HG03442 (cell line): ENCODE results near the gene DIS3L2.

ENCODE experiments used
- ATAC-seq: cut with Tn5 transposase; IDR thresholded peaks from one replicate; pipeline ENCODE4 v1.9.1; 2021; ENCODE audit warnings: mild to moderate bottlenecking, moderate library complexity; ENCODE audit not compliant: unreplicated experiment

The DIS3L2 gene

GRCh38 chr2:231955758-231956472 lies 5.6 kb upstream of the DIS3L2 start:
- ATAC-seq, result no peak

- ATAC-seq, result no peak
Measured at GRCh38 chr2:231957913-231958763, 3.4 kb upstream of the DIS3L2 start.

DNA sequence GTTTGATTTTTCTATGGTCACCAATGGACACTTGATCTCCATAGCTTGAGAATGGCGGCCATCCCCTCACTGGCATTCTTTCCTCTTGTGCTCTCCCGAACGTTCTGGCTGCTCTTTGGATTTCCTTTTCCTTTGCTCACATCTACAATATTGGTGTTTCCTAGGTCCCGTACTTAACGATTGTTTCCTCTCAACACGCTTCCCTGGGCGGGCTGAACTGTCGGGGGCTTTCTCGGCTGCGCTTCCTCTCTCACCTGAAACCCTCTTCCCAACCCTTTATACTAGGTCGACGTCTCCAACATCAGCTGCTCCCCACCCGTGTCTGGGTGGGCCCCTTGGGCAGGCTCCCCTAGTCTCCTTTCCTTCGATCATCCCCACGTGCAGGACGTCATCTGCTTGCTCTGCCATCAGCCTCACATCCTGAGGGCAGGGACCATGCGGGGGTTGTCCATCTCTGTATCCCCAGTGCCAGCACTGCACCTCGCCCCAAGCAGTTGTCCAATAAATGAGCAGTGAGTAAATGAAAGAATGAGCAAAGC lies 634 bp upstream of the DIS3L2 start:
- no peak for ATAC-seq

DNA sequence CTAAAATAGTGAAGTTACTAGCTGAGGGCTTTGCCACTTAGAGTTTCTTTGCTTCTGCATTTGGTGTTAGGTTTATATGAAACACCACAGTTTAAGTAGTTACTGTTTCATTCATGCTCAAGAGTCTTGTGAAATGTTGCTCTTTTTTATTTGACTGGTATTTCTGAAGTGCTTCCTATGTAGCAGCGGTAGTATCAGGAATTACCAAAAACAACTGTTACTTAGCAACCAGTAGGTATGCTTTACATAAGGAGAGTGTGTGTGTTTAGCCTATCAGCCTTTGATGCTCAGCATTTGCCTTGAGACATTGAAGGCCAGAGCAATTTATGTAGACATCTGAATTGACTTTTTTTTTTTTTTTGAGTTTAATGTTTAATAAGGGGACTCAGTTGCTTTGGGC lies 3.6 kb downstream of the DIS3L2 start:
- no peak for ATAC-seq

DNA sequence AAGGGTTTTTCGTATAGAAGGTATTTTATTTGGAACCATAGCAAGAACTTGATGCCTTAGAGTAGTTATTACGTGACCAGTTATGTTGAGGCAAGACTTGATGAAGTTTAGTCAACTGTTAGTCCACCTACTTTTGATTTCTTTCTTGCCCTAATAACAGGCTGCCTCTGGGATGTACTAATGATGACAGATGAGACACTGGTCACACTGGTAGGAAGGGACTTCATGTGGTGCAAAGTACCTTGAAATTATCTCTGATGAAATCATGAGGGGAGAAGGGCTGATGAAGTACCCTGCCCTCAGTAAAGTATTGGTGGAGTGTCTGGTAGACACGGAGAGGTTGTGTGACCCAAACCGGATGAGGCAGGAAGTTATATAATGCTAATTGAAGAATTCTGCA lies 5.4 kb downstream of the DIS3L2 start:
- no peak for ATAC-seq

DNA sequence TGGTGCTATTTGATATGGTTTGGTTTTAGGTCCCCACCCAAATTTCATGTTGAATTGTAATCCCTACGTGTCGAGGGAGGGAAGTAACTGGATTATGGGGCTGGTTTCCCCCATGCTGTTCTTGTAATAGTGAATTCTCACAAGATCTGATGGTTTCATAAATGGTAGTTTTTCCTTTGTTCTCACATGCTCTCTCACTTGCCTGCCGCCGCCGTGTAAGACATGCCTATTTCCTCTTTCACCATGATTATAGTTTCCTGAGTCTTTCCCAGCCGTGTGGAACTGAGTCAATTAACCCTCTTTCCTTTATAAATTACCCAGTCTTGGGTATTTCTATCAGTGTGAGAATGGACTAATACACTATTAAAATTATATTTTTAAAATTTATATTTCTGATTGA lies 7.3 kb downstream of the DIS3L2 start:
- no peak for ATAC-seq

DNA sequence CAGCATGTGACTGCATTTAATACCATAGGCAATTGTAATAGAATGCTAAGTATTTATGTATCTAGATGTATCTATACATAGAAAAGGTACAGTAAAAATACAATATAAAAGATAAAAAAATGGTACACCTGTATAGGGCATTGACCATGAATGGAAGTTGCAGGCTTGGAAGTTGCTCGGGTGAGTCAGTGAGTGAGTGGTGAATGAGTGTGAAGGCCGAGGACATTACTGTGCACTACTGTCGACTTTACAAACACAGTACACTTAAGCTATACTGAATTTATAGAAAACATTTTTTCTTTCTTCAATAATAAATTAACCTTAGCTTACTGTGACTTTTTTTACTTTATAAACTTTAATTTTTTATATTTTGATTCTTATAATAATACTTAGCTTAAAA lies 8.9 kb downstream of the DIS3L2 start:
- no peak for ATAC-seq

DNA sequence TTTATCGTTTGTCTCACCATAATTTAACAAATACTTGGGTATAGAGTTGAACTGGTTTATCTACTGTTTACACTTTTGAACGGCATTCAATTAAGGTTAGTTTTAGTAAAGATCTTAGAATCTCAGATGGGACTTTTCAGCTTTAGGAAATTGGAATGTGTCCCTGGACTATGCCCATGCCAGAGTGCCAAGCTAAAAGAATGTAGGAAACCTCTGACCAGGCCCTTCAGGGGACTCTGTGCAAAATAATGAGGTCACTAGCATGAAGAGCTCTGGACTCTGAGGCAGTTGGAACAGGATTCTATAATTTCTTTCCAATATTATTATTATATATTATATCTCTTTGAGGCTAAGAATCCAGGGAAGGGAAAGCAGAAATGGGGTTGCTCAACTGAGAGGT lies 13.5 kb downstream of the DIS3L2 start:
- no peak for ATAC-seq

- ATAC-seq, result no peak
Measured at GRCh38 chr2:231977430-231977829, 15.9 kb downstream of the DIS3L2 start.

DNA sequence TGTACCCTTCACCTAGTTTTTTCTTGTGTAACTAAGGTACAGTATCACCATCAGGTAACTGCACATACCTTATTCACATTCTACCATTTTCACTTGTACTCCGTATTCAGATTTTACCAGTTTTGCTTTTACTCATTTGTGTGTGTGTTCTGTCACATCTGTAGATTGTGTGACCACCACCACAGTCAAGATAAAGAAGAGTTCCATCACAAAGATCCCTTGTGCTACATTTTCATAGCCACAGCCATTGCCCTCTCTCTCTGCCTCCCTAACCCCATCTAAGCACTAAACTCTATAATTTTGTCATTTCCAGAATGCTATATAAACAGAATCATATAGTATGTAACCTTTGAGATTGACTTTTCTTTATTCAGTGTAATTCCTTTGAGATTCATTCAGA lies 23.5 kb downstream of the DIS3L2 start:
- ATAC-seq, result no peak

GRCh38 chr2:231985823-231986261 lies 24.3 kb downstream of the DIS3L2 start:
- no peak for ATAC-seq

- ATAC-seq, result no peak
Measured at GRCh38 chr2:231987124-231987727, 25.7 kb downstream of the DIS3L2 start.

- no peak for ATAC-seq
Measured at GRCh38 chr2:231988179-231988866, 26.8 kb downstream of the DIS3L2 start.

DNA sequence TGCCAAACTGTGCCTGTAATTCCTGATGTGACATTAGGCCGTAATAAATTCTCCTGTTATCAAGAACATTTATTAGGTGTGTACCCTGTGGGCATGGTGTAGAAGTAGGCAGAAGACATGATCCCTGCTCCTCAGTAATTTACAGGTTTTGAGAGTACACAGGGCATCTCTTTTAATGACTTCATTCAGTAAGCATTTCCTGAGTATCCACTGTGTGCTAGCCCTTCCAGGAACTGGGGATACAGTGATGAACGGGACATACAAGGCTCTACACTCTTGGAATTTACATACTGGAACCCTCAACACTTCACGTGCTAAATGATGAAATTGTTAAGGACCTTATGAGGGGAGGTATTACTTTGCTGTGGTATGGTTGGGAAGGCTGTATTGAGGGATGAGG lies 30.2 kb downstream of the DIS3L2 start:
- ATAC-seq, result no peak

GRCh38 chr2:231992888-231993287 lies 31.4 kb downstream of the DIS3L2 start:
- no peak for ATAC-seq

- ATAC-seq, result no peak
Measured at GRCh38 chr2:231996797-231997540, 35.5 kb downstream of the DIS3L2 start.

DNA sequence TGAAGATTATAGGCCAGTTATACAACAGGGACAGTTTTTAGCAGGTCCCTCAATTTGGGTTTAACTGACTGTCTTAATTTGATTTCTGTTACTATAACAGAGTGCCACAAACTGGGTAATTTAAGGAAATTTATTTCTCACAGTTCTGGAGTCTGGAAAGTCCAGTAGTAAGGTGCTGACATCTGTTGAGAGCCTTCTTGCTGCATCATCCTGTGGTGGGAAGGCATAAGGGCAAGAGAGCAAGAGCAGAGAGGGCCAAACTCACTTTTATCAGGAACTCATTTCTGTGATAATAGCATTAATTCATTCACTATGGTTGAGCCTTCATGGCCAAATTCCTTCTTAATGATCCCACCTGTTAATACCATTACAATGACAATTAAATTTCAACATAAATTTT lies 36.5 kb downstream of the DIS3L2 start:
- no peak for ATAC-seq

DNA sequence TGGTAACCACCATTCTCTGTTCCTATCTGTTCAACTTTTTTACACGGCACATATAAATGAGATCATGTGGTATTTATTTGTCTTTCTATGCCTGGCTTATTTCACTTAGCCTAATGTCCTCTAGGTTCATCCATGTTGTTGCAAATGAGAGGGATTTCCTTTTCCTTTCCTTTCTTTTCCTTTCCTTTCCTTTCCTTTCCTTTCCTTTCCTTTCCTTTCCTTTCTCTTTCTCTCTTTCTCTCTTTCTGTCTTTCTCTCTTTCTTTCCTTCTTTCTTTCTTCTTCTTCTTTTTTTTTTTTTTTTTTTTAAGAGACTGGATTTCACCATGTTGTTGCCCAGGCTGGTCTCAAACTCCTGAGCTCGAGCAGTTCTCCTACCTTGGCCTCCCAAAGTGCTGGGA lies 38.9 kb downstream of the DIS3L2 start:
- ATAC-seq, result no peak

DNA sequence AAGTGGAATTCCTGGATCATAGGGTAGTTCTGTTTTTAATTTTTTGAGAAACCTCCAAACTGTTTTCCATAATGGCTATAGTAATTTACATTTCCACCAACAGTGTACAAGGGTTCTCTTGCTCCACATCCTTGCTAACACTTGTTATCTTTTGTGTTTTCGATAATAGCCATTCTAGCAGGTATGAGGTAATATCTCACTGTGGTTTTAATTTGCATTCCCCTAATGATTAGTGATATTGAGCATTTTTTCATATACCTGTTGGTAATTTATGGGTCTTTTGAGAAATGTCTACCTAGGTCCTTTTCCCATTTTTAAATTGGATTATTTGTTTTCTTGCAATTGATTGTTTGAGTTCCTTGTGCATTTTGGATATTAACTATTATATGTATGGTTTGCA lies 39.6 kb downstream of the DIS3L2 start:
- no peak for ATAC-seq

- ATAC-seq, result no peak
Measured at GRCh38 chr2:232006253-232006652, 44.7 kb downstream of the DIS3L2 start.
